ENCODE data around the gene THADA.

The THADA gene

DNA sequence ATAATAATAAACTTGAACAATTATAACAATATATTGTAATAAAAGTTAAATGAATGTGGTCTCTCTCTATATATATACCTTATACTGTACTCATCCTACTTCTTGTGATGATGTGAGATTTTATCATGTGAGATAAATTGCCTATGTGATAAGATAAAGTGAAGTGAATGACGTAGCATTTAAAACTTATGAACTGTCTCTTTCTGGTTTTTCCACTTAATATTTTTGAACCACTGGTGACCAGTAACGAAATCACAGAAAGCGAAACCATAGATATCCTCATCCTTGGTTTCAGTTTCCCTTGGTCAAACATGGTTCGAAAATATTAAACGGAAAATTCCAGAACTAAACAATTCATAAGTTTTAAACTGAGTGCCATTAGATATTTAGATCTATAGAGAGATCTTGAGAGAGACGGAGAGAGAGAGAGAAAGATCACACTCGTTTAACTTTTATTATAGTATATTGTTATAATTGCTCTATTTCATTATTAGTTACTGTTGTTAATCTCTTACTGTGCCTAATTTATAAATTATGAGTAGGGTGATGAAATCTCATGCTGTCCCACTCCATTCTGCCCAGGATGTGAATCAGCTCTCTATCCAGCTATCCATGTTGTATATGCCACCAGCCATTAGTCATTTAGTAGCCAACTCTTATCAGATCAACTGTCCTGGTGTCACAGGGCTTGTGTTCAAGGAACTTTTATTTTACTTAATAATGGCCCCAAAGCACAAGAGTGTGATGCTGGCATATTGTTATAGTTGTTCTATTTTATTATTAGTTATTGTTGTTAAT lies 156.8 kb downstream of the THADA start:
- no peak for DNase-seq

- no peak for DNase-seq
These were observed 157.5 kb downstream of the THADA start for GRCh38 chr2:43438342-43438741.

- no peak for DNase-seq
These were observed 158.5 kb downstream of the THADA start for GRCh38 chr2:43437363-43437762.

DNA sequence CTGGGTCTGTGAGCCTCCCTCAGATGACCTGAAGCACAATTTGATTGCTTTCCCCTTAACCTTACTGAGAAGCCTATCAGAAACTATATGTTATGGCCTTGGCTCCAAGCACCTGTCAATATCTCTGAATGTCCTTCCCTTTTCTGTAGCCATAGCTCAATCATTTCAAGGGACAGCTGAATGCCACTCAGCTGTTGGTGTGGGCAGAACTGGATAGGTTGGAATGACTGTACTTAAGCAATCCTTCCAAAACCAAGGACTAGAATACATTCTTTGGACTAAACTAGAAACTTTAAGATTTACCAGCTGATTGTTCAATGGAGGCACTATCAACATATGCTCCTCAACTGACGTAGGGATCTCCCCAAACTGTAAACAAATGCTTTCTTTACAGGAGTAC lies 159.4 kb downstream of the THADA start:
- DNase-seq = no peak

DNA sequence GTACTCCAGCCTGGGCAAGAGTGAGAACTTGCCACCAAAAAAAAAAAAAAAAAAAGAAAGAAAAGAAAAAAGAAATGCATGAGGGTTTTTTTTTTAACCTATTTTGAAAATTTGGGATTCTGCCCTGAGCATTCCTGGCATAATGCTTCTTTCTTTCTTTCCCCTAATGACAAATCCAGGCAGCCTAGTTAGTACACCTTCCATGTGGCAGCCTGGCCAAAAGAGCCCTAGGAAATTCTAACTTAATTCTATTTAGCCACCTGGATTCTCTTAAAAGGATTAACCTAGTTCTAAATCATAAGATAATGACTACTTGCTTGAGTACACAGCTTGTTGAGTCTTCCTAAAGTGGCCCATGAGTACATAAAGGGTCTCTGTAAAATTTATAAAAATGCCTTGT lies 160.1 kb downstream of the THADA start:
- no peak for DNase-seq

DNA sequence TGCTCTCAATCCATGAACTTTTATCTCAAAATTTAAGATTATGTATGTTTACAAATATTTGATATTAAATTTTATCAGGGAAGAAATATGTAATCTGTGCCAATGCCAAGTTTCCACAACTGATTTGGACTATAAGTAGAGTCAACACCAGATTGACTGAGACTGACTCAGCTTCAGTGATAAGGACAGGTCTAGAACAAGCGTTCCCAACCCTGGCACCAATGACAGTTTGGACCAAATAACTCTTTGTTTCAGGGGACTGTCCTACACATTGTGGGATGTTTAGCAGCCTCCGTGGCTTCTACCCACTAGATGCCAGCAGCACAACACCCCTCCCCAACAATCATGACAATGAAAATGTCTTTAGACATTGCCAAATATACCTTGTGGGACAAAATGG lies 165.3 kb downstream of the THADA start:
- DNase-seq = no peak

DNA sequence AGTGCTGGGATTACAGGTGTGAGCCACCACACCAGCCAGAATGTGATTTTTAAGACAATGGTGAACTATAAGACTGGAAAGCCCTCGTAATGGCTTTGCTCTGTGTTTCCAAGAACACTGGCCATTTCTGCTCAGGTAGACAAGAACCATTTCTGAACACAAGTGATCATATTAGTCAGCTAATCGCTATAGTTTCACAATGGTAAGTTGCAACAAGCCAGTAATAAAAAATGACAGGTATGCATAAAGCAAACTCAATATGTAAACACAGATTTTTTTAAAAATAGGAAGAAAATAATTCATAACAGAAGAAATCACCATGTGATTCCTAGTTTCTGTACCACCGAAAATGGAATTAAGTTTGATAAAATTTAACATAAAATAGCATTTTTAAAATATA lies 166.5 kb downstream of the THADA start:
- no peak for DNase-seq

DNA sequence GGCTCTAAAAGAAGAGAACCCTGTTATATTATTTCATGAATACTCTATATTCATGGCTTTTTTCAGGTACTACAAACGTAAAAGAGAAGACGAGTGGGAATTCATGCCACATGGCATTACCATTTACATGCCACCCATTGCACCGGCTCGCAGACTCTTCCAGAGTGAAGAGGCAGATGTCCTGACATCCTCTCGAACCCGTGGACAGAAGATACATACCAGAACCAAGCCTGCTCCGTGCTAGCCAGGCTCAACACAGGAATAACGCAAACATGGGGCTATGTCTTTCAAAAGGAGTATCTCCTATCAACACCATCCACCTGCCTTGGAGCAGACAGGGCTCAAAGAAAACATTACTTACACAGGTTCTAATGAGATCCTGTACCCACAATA lies 168.8 kb downstream of the THADA start:
- DNase-seq = no peak

- DNase-seq = no peak
These were observed 169.4 kb downstream of the THADA start for GRCh38 chr2:43426305-43427031.

- no peak for DNase-seq
These were observed 170.2 kb downstream of the THADA start for GRCh38 chr2:43425659-43426058.

GRCh38 chr2:43424262-43425207 lies 171.3 kb downstream of the THADA start:
- DNase-seq = no peak

DNA sequence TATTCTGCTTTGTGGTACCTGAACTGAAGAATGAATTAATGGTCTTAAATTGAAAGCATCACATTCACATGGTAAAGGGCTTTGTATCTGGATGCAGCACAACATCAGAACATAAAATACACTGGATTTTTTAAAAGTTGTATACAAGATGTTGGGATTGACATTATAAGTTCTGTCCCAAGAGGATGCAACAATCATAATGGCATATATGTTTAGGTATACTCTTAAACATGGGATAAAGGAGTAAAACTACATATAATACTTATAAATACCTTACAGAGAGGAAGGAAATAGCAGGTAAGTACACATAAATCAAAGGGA lies 171.9 kb downstream of the THADA start:
- DNase-seq = no peak

GRCh38 chr2:43421194-43421593 lies 174.6 kb downstream of the THADA start:
- DNase-seq = no peak

DNA sequence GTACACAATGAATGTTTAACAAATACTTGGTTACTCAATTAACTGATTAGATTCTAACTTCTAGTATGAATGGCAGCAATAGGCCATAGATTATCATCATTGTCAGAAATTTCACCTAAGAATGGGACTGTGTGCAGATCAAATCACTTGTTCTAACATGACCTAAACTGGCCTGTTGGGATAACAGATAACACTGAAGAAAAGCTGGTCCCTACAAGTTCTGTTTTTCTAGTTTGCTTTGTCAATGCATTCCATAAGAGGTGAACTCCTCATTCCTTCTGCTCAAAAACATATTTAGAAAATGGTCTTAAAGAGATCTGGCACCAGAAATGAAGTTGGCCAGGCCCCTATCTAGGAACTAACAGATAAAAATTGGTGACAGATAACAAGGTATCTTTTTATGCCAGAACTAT lies 175.4 kb downstream of the THADA start:
- DNase-seq = no peak

GRCh38 chr2:43419876-43420275 lies 176.0 kb downstream of the THADA start:
- no peak for DNase-seq

- no peak for DNase-seq
These were observed 176.6 kb downstream of the THADA start for GRCh38 chr2:43419243-43419642.

DNA sequence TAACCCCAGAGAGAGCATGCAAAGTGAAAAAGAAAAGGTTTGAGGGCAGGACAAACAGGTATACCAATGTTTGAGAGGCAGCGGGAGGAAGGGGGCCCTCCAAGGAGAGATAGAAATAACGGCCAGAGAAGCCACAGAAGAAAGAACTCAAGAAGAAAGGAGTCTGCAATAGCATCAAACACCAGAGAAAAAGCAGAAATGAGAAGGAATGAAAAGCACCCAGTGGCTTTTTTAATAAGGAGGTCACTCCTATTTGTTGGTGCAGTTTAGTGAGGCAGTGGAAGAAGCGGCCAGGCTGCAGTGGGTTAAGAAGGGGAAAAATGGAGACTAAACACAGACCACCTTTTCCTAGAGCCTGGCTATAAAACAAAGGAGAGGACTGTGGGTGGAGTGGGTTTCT lies 177.2 kb downstream of the THADA start:
- no peak for DNase-seq

- DNase-seq = no peak
These were observed 178.5 kb downstream of the THADA start for GRCh38 chr2:43417300-43417699.

DNA sequence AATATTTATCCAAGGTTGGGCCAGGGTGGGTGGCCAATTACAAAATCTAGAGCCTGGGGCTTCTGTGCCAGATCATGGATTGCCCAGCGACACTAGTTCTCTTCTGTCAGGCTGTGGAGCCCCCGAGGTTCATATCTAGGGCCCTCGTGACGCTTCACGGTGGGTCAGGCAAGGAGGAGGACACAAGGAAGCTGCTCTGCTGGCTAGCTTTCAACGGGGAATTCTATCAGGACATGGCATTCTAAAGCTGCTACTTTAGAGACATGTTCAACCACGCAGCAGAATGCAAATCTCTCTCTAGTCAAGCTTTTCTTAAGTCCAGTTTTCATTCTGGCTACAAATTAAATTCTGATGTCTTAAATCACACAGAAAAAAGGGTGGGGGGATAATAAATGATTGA lies 180.2 kb downstream of the THADA start:
- no peak for DNase-seq

DNA sequence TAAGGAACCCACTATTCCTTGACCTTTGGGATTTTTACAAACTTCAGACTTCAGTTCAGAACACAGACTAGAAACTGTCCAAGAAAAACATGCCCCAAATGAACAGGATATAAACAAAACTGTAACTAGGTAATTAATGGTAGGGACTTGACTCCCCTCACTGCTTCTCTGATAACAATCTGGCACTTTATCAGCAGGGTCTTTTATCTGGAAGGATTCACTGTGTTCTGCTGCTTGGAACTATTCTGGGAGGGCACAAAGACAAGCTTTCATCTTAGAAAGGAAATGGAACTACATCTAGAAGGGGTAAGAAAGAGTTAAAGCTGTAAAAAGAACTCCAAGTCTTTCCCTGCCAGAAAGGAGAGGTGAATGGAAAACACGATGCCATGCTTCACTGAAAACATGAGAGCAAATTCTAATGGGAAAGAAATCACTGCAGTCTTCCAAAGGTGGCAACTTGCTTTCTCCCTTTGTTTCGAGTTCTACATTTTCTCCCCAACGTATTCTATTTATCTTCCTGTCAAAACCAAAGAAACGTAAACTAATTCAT lies 181.2 kb downstream of the THADA start:
- no peak for DNase-seq

DNA sequence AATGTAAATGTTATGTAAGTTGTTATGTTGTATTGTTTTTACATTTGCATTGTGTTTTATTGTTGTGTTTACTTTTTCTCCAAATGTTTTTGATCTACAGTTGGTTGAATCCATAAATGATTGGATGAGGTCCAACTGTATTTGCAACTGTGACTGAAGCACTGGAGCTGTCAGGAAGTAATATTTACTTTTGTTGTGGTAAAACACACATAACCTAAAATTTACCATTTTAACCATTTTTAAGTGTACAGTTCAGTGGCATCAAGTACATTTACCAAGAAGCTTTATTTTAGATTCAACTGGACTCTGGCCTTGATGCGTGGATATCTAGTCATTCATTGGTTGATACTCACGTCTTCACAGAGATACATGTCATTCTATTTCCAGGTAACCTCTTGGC lies 181.8 kb downstream of the THADA start:
- no peak for DNase-seq

GRCh38 chr2:43412114-43412753 lies 183.6 kb downstream of the THADA start:
- no peak for DNase-seq
